ENCODE data around the gene AZGP1. TPM values are rescaled to one million over a fixed set of nuclear protein-coding genes. Genes with fewer than 3 reads are reported as not detected.
"Not testable (repeated sequence)": the region's sequence is repeated elsewhere in the genome, so short reads cannot be mapped to it uniquely, and the experiment has no call there.

AZGP1 gene
- total RNA-seq (ENCODE audit: insufficient read depth, low replicate concordance): 9.9 TPM

DNA sequence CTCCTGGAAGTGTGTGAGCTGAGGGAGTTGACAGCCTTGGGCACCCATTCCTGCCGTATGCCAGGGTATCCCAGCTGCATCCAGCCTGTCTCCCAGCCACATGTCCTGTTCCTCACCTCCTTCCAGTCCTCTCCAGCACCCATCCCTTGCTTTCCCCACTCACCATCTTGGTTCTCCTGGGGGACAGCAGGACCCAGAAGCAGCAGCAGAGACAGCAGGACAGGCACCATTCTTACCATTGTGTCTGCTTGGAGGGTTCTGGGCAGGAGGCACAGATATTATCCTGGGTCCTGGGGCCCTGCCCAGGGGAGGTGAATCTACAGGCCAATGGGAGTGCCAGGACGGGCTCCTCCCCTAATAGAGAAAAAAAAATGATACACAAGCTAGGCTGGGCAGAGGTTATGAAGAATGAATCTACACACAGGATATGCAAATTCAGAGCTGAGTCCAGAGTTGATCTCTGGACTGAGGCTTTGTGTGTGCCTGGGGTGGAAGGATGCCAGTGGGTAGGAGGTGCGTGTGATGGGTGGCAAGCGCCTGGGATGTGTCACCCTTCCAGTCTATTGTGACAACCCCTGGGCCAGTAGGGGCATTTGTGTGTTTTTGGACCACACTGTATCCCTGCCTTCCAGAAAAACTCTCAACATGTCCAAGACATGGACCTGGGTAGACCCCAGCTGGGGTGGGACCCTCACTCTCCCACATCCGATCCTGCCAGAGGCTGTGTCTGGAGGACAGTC is at the start of gene AZGP1:
Gene AZGP1 (minus strand): TSS at position 250 of the 740 bp plus-strand sequence. CDS start 11 bp downstream, at position 239.
- no peak for DNase-seq (ENCODE audit: low spot score)

DNA sequence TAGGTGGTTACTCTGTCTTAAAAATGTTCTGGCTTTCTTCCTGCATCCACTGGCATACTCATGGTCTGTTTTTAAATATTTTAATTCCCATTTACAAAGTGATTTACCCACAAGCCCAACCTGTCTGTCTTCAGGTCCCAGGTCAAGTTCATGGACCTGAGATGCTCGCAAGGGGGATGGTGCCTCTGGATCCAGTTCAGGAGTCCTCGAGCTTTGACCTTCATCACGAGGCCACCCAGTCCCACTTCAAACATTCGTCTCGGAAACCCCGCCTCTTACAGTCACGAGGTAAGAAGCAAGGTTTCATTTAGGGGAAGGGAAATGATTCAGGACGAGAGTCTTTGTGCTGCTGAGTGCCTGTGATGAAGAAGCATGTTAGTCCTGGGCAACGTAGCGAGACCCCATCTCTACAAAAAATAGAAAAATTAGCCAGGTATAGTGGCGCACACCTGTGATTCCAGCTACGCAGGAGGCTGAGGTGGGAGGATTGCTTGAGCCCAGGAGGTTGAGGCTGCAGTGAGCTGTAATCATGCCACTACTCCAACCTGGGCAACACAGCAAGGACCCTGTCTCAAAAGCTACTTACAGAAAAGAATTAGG is 48.3 kb upstream of the AZGP1 start:
- no peak for DNase-seq (ENCODE audit: low spot score)

DNA sequence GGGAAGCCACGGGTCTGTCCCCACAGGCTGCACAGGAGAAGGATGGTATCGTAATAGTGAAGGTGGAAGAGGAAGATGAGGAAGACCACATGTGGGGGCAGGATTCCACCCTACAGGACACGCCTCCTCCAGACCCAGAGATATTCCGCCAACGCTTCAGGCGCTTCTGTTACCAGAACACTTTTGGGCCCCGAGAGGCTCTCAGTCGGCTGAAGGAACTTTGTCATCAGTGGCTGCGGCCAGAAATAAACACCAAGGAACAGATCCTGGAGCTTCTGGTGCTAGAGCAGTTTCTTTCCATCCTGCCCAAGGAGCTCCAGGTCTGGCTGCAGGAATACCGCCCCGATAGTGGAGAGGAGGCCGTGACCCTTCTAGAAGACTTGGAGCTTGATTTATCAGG is 47.7 kb upstream of the AZGP1 start:
- DNase-seq (ENCODE audit: low spot score): no peak

DNA sequence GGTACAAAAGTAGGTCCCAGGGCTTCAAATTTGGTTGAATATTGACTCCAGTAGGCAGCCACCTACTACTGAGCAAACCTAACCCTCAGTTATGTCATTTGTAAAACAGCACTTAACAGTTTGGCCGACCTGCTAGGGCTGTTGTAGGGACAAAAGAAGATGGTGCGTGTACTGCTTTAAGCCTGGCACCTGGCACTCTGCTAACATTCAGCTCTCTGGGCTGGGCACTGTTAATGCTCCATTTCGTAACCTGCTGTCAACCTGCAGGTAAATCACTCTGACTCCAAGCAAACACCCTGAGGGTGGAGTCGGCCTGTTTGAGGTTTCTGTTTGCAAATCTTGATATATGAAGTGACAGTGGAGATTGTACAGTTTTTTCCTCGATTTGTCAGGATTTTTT is 46.8 kb upstream of the AZGP1 start:
- DNase-seq (ENCODE audit: low spot score): peak; percentile 66

DNA sequence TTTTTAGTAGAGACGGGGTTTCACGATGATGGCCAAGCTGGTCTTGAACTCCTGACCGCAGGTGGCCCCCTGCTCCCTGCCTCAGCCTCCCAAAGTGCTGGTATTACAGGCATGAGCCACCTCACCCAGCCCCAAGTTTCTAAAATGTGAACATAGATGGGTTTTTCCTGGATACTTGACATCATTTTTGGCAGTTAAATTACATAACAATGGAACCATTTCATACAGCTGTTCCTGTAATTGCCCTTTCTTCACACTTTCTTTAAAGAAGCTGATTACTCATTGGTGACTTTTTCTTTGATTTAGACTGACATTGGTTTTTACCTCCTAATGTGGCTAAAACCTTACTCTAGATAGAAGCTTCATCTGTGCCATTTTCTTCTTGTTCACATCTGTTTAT is 45.5 kb upstream of the AZGP1 start:
- no peak for DNase-seq (ENCODE audit: low spot score)

DNA sequence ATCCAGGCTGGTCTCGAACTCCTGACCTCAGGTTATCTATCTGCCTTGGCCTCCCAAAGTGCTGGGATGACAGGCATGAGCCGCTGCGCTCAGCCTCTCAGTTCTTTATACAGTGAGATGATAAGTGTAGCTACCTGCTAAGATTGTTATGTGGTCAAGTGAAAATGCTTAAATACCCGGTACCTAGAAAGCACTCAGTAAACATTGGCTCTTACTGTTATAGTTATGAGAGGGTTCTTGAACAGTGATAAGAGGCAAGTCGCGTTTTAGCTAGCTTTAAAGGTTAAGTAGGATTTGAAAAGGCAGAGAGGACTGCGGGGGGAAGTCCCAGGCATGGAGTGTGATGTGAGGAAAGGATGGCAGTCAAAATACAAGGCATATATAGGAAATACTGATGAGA is 44.1 kb upstream of the AZGP1 start:
- no peak for DNase-seq (ENCODE audit: low spot score)

DNA sequence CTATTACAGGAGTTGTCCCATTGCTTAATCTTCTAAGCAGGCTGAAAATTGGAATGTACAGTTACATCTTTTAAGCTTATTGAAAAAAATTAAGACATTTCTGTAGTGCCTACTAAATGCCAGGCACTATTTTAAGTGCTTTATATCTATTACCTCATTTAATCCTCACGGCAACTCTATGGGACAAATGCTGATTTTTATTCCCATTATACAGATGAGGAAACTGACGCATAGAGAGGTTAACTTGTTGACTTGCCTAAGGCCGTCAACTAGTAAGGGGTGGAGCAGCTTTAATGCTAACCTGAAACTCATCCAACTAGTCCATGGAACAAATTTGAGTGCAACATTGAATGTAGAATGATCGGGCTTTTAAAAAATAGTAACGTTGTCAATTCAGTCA is 42.0 kb upstream of the AZGP1 start:
- DNase-seq (ENCODE audit: low spot score): no peak

DNA sequence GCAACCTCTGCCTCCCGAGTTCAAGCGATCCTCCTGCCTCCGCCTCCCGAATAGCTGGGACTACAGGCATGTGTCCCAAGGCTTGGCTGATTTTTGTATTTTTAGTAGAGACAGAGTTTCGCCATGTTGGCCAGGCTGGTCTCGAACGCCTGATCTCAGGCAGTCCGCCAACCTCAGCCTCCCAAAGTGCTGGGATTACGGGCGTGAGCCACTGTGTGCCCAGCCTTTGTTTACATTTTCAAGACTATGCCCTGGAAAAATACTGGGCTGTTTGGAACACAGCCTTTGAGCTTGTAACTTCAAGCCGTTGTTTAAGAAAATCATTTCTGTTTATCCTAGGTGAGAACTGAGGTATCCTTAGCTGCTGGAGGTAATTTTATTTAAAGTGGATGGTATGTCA is 41.5 kb upstream of the AZGP1 start:
- DNase-seq (ENCODE audit: low spot score): no peak

DNA sequence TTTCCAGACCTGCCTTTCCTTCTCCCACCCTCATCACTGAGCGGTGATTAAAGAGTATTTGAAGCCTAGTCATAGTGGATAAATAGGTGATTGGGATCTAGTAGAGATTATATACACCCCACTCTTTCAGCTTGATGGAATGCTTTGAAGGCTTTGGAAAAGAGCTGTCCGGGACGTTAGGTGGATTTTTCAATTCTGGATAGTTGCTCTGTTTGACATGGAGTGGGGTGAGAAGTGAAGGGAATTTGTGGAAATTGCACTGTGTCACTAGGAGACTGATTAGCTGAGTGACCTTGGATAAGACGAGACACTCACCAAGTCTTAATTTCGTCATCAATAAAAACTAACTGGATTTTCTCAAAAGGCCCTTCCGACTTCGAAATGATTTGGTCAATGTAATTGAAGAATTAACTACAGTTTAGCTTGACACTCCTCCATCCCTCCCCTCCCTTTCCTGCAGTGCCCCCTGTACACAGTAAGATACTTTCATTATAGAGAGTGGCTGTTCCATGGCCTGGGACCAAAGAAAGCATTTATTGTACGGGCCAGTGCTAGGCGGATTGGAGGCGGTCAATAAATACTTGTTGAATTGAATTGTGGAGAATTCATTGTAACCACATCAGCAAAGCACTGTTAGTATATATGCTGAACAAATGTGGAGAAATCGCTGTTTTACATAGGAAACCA is 40.5 kb upstream of the AZGP1 start:
- no peak for DNase-seq (ENCODE audit: low spot score)

DNA sequence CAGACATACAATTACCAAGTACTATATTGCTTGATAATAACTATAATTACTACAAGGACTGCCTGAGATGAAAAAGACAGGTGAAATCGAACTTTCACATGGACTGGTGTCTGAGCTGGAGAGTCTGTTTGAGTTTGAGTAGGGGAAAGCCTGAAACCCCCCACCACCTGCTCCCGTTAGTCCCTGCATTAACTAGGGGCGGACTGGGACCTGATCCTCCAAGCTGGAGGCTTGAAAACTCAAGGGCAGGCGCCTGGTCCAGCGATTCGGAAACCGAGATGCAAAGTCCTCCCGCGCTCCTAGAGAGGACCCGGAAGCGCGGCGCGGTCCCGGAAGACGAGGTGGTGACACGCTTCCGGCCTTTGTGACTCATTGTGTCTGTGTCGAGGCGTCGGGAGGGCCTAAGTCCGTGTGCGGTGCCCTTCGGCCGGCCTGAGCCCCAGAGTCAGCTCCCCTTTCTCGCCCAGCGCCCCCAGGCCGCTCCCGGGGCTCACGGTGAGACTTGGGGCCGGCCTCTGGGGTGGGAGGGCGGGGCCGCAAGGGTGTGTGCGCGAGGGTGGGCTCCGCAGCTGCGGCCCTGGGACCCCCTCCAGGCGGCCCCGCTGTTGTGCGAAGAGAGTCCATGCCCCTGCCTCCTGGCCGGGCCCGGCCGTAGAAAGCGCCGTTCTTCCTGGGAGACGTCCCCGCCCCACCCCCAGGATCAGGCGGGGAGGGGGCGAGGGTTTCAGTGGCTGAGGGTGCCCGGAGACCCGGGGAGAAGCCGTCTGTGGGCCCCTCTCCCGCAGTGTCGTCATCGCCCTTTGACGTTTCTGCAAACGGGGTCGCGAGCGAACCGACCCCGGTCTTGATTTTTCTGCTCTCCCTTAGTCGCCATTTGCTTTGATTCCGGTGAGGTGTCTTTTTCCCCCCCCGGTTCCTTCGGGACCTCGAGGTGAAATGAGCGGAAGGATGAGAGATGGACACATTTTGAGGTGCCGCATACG is 39.7 kb upstream of the AZGP1 start, which contains the start of gene ZKSCAN1:
Gene ZKSCAN1 (plus strand): TSS at position 365 of the 983 bp plus-strand sequence. CDS start 7,911 bp downstream, outside the sequence.
- peak; percentile 94 for DNase-seq (ENCODE audit: low spot score)

DNA sequence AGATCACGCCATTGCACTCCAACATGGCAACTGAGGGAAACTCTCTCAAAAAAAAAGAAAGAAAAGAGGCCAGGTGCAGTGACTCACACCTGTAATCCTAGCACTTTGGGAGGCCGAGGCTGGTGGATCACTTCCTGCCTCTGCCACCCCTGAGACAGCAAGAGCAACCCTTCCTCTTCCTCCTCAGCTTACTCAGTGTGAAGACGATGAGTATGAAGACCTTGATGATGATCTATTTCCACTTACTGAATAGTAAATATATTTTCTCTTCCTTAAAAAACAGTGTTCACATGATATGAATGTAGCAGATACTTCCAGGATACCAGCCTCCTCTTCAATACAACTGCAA is 37.5 kb upstream of the AZGP1 start:
- DNase-seq (ENCODE audit: low spot score): no peak

DNA sequence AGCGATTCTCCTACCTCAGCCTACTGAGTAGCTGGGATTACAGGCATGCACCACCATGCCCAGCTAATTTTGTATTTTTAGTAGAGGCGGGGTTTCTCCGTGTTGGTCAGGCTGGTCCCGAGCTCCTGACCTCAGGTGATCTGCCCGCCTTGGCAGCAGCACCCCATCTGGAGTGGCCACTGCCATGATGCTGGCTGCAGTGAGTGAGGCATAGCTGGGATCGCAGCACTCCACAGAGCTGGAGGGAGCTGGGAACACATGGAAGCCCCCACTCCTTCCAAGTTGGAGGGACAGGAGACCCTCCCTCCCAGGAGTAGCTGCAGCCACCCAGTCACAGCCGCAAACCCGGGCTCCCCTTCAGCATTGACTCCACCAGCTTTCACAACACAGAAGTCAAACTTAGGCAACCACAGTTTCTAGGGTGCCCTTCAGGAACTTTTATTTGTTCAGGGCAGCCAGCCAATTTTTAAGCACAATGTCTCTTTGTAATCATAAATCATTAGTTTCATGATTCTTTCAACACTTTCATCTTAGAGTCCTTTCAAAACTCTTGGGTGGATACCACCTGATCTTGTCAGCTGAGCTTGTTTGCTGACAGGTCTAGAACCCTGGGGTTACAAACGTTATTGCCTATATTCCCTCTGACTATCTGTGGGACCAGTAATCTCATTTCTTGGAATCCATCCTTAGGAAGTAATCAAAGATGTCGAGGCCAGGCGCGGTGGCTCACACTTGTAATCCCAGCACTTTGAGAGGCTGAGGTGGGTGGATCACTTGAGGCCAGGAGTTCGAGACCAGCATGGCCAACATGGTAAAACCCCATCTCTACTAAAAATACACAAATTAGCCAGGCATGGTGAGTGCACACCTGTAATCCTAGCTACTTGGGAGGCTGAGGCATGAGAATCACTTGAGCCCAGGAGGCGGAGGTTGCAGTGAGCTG is 36.8 kb upstream of the AZGP1 start:
- not testable (repeated sequence) for DNase-seq (ENCODE audit: low spot score)

DNA sequence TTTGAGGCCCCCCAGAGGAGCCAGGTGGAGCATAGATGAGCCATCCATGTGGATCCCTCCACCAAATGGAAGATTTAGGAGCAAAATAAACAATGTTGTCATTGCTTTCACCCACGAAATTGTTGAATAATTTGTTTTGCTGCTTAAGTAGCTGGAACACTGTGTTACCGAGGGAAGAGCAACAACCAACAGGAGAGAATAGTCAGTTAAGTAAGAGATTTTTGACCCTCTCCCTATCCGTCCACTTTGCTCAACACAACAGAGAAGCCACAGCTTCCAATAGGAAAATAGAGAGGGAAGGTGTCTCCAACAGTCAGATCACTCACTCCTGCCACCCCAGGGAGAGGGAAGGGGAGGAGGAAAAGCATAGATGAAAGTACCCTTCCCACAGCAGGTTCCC is 35.7 kb upstream of the AZGP1 start:
- DNase-seq (ENCODE audit: low spot score): no peak

DNA sequence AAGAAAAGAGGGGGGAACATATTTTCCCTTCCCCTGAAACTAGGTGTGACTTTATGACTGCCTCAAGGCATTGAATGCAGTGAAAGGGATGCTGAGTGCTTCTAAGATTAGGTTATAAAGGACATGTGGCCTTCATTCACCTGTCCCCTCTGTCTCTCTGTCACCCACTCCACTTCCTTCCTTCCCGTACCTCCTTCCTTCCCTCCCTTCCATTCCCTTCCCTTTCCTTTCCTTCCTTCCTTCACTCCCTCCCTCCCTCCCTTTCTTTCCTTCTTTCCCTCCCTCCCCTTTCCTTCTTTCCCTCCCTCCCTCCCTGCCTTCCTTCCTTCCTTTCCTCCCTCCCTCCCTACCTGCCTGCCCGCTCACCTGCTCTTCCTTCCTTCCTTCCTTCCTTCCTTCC is 35.1 kb upstream of the AZGP1 start:
- DNase-seq (ENCODE audit: low spot score): no peak

DNA sequence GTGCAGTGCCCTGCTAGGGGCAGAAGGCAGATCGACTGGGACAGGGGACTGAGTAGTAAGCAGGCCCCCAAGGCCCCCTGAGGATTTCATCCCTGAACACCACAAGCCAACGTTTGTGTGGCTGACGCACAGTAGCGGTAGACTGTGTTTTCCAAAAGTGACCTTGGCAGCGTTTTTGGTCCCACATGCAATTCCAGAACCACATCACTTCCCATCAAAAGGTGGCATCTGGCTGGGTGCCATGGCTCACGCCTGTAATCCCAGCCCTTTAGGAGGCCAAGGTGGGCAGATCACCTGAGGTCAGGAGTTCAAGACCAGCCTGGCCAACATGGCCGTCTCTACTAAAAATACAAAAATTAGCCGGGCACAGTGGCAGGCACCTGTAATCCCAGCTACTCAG is 34.1 kb upstream of the AZGP1 start:
- DNase-seq (ENCODE audit: low spot score): not testable (repeated sequence)

DNA sequence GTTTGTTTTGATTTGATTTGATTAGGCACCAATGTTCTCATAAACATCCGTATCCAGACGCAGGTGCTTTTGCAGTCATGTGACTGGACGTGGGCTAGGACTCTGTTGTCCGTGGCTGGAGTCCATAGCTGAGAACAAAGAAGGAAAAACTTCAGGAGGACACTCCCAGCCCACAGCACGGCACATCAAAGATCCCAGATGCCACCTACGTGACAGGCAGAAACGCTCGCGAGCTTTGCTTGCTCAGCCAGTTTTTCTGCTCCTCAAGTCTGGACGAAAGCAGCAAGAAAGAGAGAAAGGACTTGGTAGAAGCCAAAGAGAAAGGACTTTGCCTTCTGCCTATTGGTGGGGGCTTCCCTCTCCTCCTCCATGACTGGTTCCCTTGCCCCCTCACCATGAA is 32.7 kb upstream of the AZGP1 start:
- peak; percentile 66 for DNase-seq (ENCODE audit: low spot score)

DNA sequence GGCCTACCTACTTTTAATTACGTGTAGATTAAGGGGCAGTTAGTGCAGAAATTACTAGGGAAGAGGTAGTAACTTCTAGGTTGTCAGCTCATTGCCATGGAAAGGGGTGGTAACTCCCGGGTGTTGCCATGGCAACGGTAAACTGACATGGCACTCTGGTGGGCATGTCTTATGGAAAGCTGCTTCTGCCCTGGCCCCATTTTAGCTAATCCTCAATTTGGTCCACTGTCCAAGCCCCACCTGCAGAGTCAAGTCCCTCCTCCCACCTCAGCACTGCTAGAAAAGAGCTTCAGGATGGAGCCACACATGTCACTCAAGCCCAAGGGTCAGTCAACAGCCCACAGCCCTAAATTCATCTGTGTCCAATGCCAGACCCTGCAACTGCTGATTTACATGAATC is 32.1 kb upstream of the AZGP1 start:
- no peak for DNase-seq (ENCODE audit: low spot score)

DNA sequence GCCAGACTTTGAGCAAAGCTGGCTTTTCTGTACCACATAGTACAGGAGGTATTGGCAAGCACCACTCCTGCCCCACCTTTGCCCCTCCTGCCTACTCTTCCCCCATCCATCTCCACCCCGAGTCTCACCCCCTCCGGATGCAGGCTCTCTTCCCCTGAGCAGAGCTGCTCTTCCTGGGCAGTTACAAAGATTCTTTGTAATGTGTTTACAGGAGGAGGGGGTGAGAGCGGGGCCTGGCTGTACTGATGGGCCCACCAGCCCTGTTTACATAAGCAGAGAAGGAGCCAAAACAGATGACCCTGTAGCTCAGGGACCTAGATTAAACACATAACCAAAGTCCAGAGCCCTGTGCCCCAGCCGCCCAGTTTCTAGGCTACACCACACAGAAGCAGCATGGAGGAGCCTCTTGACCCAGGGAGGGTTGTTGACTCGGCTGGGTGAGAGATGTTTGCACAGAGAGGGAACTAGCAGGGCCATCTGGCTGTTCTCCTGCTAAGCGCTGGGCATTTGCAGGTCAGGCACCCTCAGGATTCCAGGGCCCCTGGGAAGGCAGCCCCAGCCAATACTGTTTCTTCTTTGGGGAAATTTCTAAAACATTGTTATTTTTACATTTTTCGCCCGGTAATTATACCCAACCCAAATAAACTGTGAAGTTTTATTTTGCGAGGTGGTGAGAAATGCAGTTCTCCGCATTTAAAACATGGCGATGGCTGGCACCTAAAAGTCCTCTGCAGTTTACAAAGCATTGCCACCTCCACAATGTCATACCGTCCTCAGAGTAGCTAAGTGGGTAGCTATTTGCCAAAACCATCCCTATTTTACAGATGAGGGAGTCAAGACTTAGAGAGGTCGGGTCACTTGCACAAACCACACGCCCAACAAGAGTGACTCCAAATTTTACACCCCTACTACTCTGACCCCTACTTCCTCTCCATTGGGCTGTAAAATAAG is 28.2 kb upstream of the AZGP1 start:
- no peak for DNase-seq (ENCODE audit: low spot score)

DNA sequence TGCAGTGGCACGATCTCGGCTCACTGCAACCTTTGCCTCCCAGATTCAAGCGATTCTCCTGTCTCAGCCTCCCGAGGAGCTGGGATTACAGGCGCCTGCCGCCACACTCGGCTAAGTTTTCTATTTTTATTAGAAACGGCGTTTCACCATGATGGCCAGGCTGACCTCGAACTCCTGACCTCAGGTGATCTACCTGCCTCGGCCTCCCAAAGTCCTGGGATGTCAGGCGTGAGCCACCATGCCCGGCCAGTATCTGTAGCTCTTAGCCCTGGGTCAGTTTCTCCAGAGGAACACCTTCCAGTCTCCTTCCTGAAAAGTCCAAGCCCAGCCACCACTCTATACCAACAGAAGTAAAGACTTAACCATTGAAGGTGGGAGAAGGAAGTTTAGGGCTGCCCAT is 24.4 kb upstream of the AZGP1 start:
- no peak for DNase-seq (ENCODE audit: low spot score)

All from umbilical cord (tissue), 2 donors.